ENCODE results near the gene TPST2.

- TF ChIP-seq CTCF (IDR thresholded peaks at IDR 0.05) (no peak), EP300 (IDR thresholded peaks at IDR 0.05) (no peak), RAD21 (conservative IDR thresholded peaks at IDR 0.05 in 1 of 2, IDR thresholded peaks at IDR 0.05 in 1 of 2) (no peak), REST (IDR thresholded peaks at IDR 0.05) (no peak), ESRRA (IDR thresholded peaks at IDR 0.05; ENCODE audit: borderline replicate concordance, low read length) (no peak), MAFK (IDR thresholded peaks at IDR 0.05; ENCODE audit: partially characterized antibody) (no peak), SMC3 (IDR thresholded peaks at IDR 0.05) (no peak), RFX5 (IDR thresholded peaks at IDR 0.05) (no peak), RCOR1 (IDR thresholded peaks at IDR 0.05; ENCODE audit: low read depth, low read length) (no peak)
Measured at GRCh38 chr22:26547837-26548236, 42.1 kb downstream of the TPST2 start.
